ENCODE data around the gene LTBP1.

The LTBP1 gene

DNA sequence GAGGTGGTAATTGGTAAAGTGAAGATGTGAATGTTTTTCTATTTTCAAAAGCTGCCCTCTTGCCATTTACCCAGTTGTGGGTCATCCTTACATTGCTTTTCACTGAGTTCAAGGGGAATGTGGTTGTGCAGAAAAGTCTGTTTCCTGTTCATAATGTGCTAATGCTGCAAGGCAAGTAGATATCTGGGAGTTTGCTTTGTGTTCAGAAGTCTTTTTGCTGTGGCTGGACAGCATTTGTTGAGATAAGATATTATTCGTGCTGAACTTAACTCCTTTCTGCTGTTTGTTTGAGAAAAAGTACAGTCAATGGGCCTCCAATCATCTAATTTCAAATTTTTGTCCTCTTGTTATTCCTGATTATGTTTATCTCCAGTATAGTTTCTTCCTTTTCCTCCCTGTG is 263.2 kb downstream of the LTBP1 start:
- H3K4me3 ChIP-seq: no peak overlapping the region
- peak overlapping the region; percentile 85 to 90 for H3K27ac ChIP-seq
- H3K27me3 ChIP-seq: no peaks in the 10 kb centered on the region
- no peak for TF ChIP-seq CTCF (IDR thresholded peaks at IDR 0.05)
- no peak for DNase-seq
- H3K36me3 ChIP-seq: no peaks in the 10 kb centered on the region
- peaks cover 0 to 97% (median 47%) of the 10 kb centered on the region in 4 donors for H3K4me1 ChIP-seq
- intact Hi-C loops (cut with DNase I; ENCODE audit: low total_unique reads): loop anchor here (10.0 kb wide), 2 partner anchors 65 to 135 kb away; no protein-coding TSS in a partner anchor
- H3K9me3 ChIP-seq: no peaks in the 10 kb centered on the region

- DNase-seq: peak; percentile 60 to 85
- Histone ChIP-seq H3K27me3 (no peaks in the 10 kb centered on the region), H3K4me1 (peaks cover 0 to 98% (median 53%) of the 10 kb centered on the region in 4 donors), H3K4me3 (no peak overlapping the region), H3K9me3 (no peaks in the 10 kb centered on the region), H3K27ac (peak overlapping the region; percentile 85 to 90), H3K36me3 (no peaks in the 10 kb centered on the region)
- TF ChIP-seq CTCF (IDR thresholded peaks at IDR 0.05): no peak
- intact Hi-C loops (cut with DNase I; ENCODE audit: low total_unique reads): loop anchor here (10.0 kb wide), 1 partner anchor 136 kb away; no protein-coding TSS in a partner anchor
Measured at GRCh38 chr2:33210626-33211025, 263.9 kb downstream of the LTBP1 start.

- H3K4me1 ChIP-seq: peaks cover 0 to 98% (median 66%) of the 10 kb centered on the region in 4 donors
Measured at GRCh38 chr2:33212151-33212550, 265.4 kb downstream of the LTBP1 start.

DNA sequence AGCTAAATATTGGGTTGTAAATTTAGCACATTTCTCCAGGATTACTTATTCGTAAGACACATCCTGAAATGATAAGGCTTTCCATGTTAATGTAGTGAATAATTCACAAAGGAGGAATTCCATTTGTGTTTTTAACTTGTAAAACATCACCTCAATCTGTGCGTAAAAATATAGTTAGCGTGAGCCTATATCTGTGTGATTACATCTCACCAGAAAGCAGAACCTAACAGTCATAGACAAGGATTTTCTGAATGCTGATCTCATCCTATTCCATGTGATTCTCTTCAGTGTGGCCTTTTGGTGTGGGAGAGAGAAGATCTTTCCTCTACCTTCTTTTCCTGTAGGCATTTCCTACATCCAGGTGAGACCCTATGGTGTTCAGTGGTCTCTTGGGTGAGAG is 266.5 kb downstream of the LTBP1 start:
- Histone ChIP-seq H3K4me1 (peaks cover 0 to 97% (median 64%) of the 10 kb centered on the region in 4 donors), H3K27ac (peak overlapping the region; percentile 85 to 90), H3K4me3 (no peak overlapping the region), H3K27me3 (no peaks in the 10 kb centered on the region), H3K9me3 (no peaks in the 10 kb centered on the region), H3K36me3 (no peaks in the 10 kb centered on the region)
- DNase-seq: no peak
- intact Hi-C loops (cut with DNase I; ENCODE audit: low total_unique reads): loop anchor here (10.0 kb wide), 1 partner anchor 138 kb away; no protein-coding TSS in a partner anchor
- TF ChIP-seq CTCF (IDR thresholded peaks at IDR 0.05): no peak

More at GRCh38 chr2:33212151-33212550, 265.4 kb downstream of the LTBP1 start:
- Histone ChIP-seq H3K4me3 (no peak overlapping the region), H3K9me3 (no peaks in the 10 kb centered on the region), H3K36me3 (no peaks in the 10 kb centered on the region), H3K27me3 (no peaks in the 10 kb centered on the region), H3K27ac (peak overlapping the region; percentile 85 to 90)
- DNase-seq: peak; percentile 71 to 79
- no peak for TF ChIP-seq CTCF (IDR thresholded peaks at IDR 0.05)
- intact Hi-C loops (cut with DNase I; ENCODE audit: low total_unique reads): loop anchor here (10.0 kb wide), 1 partner anchor 137 kb away; no protein-coding TSS in a partner anchor

DNA sequence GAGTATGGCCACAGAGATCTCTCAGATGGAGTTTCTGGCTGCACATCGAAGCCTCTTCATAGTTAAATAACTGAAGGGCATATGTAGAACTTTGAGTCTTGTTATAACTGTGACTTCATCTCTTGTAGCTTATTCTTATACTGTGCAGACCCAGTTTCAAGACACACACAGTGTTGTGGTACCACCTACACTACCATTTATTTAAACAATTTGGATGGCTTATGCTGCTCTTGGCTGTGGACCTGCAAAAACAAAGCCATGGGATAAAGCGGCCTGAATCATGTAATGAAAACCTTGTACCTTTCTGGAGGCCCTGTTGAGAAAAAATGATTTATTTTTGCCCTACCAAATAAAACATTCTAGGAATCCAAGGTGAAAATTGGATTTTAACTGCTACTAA is 266.9 kb downstream of the LTBP1 start:
- Histone ChIP-seq H3K4me3 (no peak overlapping the region), H3K4me1 (peaks cover 0 to 97% (median 67%) of the 10 kb centered on the region in 4 donors), H3K36me3 (no peaks in the 10 kb centered on the region), H3K27me3 (no peaks in the 10 kb centered on the region), H3K27ac (peak overlapping the region; percentile 85 to 90), H3K9me3 (no peaks in the 10 kb centered on the region)
- no peak for TF ChIP-seq CTCF (IDR thresholded peaks at IDR 0.05)
- intact Hi-C loops (cut with DNase I; ENCODE audit: low total_unique reads): loop anchor here (10.0 kb wide), 1 partner anchor 139 kb away; no protein-coding TSS in a partner anchor
- no peak for DNase-seq
